ENCODE results near the gene DUSP28. TPM values are rescaled to one million over a fixed set of nuclear protein-coding genes. Genes with fewer than 3 reads are reported as not detected.
"Not testable (repeated sequence)": the region's sequence is repeated elsewhere in the genome, so short reads cannot be mapped to it uniquely, and the experiment has no call there.

Gene DUSP28
- total RNA-seq, 4 donors from 2014 or later: 3.0 to 5.3 (median 4.0) TPM

DNA sequence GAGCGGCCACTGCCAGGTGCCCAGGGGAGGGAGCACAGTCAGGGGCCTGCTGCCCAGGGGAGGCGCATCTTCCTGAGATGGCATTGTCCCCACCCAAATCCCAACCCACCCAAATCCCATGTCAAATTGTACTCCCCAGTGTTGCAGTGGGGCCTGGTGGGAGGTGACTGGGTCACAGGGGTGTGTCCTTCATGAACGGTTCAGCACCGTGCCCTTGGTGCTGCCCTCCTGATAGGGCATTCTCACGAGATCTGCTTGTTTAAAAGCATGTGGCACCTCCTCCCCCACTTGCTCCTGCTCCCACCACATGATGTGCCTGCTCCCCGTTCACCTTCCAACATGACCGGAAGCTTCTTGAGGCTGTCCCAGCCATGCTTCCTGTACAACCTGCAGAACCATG, 30.0 kb upstream of the DUSP28 start:
- no peak overlapping the region for H3K27ac ChIP-seq
- no peak for ATAC-seq
- no peak for TF ChIP-seq EP300 (IDR thresholded peaks at IDR 0.05)
- TF ChIP-seq POLR2A (IDR thresholded peaks at IDR 0.05): no peak
- TF ChIP-seq POLR2AphosphoS5 (IDR thresholded peaks at IDR 0.05): no peak
- no peaks in the 10 kb centered on the region for H3K27me3 ChIP-seq
- no peaks in the 10 kb centered on the region for H3K4me1 ChIP-seq
- H3K9me3 ChIP-seq: peaks cover 0 to 21% (median 0%) of the 10 kb centered on the region in 3 donors
- WGBS, 2 donors (ENCODE audit: low coverage in 1 of 2): 88 to 100% methylated on average over 1 to 4 of the region's 7 CpGs
- peaks cover 0 to 66% of the 10 kb centered on the region in 2 donors for H3K36me3 ChIP-seq
- no peak overlapping the region for H3K4me3 ChIP-seq

DNA sequence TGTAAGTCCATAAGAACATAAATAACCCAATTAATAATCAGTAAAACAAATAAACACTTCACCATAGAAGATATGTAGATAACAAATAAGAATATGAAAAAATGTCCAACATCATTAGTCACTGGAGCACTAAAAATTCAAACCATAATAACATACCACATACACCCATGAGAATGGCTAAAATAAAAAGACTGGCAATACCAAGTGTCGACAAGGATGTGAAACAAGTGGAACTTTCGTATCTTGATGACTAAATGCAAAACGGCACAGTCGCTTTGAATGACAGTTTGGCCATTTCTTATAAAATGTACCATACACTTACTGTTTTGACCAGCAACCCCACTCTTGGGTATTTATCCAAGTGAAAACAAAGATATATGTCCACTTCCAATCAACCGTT, 29.1 kb upstream of the DUSP28 start:
- no peak overlapping the region for H3K4me3 ChIP-seq
- WGBS, 2 donors (ENCODE audit: low coverage in 1 of 2): 92 to 95% methylated on average over 5 of the region's 5 CpGs

DNA sequence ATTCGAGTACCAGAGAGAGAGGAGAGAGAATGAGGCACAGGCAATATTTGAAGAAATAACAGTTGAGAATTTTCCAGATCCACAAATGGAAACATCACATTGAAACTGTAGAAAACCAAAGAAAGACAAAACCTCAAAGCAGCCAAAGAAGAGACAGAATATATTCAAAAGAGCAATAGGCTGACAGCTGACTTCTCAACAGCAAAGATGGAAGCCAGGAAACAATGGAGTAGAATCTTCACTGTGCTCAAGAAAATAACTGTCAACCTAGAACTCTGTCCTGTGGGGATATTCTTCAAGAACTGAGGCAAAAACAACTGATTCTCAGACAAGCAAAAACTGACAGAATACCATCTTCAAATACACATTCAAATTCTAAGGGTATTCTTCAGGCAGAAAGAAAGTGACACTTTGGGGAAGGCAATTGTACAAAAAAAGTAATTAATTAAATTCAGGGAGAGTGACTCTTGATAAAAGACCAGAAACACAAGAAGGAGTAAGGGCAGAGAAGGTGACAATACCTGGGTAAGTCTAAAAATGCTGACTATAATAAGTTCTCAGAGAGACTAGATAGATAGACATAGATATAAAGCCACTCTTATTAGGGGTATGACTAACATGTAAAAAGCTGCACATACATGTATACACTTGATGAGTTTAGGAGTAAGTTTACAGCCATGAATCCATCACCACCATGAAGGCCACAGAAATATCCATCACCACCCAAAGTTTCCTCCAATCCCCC, 28.0 kb upstream of the DUSP28 start:
- peaks cover 0 to 60% of the 10 kb centered on the region in 2 donors for H3K36me3 ChIP-seq
- WGBS, 2 donors (ENCODE audit: low coverage in 1 of 2): 92 to 100% methylated on average over 1 of the region's 1 CpG
- no peak for ATAC-seq
- H3K9me3 ChIP-seq: peaks cover 0 to 21% (median 0%) of the 10 kb centered on the region in 3 donors
- TF ChIP-seq POLR2AphosphoS5 (IDR thresholded peaks at IDR 0.05): no peak
- TF ChIP-seq, protein P1, sequence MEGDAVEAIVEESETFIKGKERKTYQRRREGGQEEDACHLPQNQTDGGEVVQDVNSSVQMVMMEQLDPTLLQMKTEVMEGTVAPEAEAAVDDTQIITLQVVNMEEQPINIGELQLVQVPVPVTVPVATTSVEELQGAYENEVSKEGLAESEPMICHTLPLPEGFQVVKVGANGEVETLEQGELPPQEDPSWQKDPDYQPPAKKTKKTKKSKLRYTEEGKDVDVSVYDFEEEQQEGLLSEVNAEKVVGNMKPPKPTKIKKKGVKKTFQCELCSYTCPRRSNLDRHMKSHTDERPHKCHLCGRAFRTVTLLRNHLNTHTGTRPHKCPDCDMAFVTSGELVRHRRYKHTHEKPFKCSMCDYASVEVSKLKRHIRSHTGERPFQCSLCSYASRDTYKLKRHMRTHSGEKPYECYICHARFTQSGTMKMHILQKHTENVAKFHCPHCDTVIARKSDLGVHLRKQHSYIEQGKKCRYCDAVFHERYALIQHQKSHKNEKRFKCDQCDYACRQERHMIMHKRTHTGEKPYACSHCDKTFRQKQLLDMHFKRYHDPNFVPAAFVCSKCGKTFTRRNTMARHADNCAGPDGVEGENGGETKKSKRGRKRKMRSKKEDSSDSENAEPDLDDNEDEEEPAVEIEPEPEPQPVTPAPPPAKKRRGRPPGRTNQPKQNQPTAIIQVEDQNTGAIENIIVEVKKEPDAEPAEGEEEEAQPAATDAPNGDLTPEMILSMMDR (IDR thresholded peaks at IDR 0.05): no peak
- TF ChIP-seq POLR2A (IDR thresholded peaks at IDR 0.05): no peak
- no peak for TF ChIP-seq EP300 (IDR thresholded peaks at IDR 0.05)
- H3K4me1 ChIP-seq: no peaks in the 10 kb centered on the region
- no peak overlapping the region for H3K4me3 ChIP-seq
- no peak overlapping the region for H3K27ac ChIP-seq
- no peaks in the 10 kb centered on the region for H3K27me3 ChIP-seq

More for the DNA sequence above, 29.1 kb upstream of the DUSP28 start:
- TF ChIP-seq POLR2AphosphoS5 (IDR thresholded peaks at IDR 0.05): no peak
- TF ChIP-seq POLR2A (IDR thresholded peaks at IDR 0.05): no peak
- TF ChIP-seq, protein P1 (IDR thresholded peaks at IDR 0.05): no peak
- no peak for TF ChIP-seq EP300 (IDR thresholded peaks at IDR 0.05)
- Histone ChIP-seq H3K9me3 (peaks cover 0 to 21% (median 0%) of the 10 kb centered on the region in 3 donors), H3K4me1 (no peaks in the 10 kb centered on the region), H3K27me3 (no peaks in the 10 kb centered on the region), H3K27ac (no peak overlapping the region), H3K36me3 (peaks cover 0 to 57% of the 10 kb centered on the region in 2 donors)
- no peak for ATAC-seq

DNA sequence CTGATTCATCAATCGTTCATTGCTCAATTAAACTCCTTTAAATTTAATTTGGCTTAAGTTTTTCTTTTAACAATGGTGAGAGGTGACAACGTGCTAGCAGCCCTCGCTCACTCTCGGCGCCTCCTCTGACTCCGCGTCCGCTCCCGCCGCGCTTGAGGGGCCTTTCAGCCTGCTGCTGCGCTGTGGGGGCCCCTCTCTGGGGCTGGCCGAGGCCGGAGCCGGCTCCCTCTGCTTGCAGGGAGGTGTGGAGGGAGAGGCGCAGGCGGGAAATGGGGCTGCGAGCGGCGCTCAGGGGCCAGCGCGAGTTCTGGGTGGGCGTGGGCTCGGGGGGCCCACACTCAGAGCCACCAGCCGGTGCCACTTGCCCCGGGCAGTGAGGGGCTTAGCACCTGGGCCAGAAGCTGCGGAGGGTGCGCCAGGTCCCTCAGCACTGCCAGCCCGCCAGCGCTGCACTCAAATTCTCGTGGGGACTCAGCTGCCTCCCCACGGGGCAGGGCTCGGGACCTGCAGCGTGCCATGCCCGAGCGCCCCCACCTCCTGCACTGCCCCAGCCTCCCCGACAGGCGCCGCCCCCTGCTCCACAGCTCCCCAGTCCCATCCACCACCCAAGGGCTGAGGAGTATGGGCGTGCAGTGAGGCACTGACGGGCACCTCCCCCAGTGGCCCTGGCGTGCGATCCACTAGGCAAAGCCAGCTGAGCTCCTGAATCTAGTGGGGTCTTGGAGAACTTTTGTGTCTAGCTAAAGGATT, 22.0 kb upstream of the DUSP28 start:
- Histone ChIP-seq H3K4me3 (no peak overlapping the region), H3K9me3 (no peaks in the 10 kb centered on the region), H3K36me3 (peaks cover 0 to 43% of the 10 kb centered on the region in 2 donors), H3K4me1 (no peaks in the 10 kb centered on the region), H3K27ac (no peak overlapping the region), H3K27me3 (no peaks in the 10 kb centered on the region)
- TF ChIP-seq POLR2A (IDR thresholded peaks at IDR 0.05) (no peak), EP300 (IDR thresholded peaks at IDR 0.05) (no peak), POLR2AphosphoS5 (IDR thresholded peaks at IDR 0.05) (no peak)
- TF ChIP-seq, protein P1 (IDR thresholded peaks at IDR 0.05): no peak
- ATAC-seq: no peak
- 95% methylated on average over 3 of the region's 43 CpGs; no CpG with 5 or more reads in 1 of the 2 donors for WGBS, 2 donors (ENCODE audit: low coverage in 1 of 2)

DNA sequence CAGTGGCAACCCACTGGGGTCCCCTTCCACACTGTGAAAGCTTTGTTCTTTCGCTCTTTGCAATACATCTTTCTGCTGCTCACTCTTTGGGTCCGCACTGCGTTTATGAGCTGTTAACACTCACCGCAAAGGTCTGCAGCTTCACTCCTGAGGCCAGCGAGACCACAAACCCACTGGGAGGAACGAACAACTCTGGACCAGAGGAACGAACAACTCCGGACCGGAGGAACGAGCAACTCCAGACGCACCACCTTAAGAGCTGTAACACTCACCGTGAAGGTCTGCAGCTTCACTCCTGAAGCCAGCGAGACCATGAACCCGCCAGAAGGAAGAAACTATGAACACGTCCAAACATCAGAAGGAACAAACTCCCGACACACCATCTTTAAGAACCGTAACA, 21.1 kb upstream of the DUSP28 start:
- H3K4me1 ChIP-seq, H3K9me3 ChIP-seq, H3K27ac ChIP-seq, H3K4me3 ChIP-seq, H3K27me3 ChIP-seq, ATAC-seq: not testable (repeated sequence)
- 86 to 95% methylated on average over 4 to 10 of the region's 17 CpGs for WGBS, 2 donors (ENCODE audit: low coverage in 1 of 2)
- peaks cover 0 to 40% of the 10 kb centered on the region in 2 donors for H3K36me3 ChIP-seq

Measured in gastroesophageal sphincter (tissue), 4 donors.